Endodermal cell (in vitro differentiated cells): ENCODE data around the gene DGLUCY. TPM values are rescaled to one million over a fixed set of nuclear protein-coding genes. Genes with fewer than 3 reads are reported as not detected.

ENCODE experiments used
- DNase-seq: peaks from one replicate; pipeline ENCODE4 v3.0.0-alpha.2; 2017
- H3K27ac ChIP-seq: 2 replicates; pipeline ENCODE4 v1.5.1; 2013; ENCODE audit warnings: mild to moderate bottlenecking, low read depth, low read length, moderate library complexity
- H3K27me3 ChIP-seq: 2 replicates; pipeline ENCODE4 v1.6.1; 2013; ENCODE audit warnings: mild to moderate bottlenecking, low read length, moderate library complexity; ENCODE audit not compliant: insufficient read depth, control insufficient read depth, poor library complexity, severe bottlenecking
- H3K36me3 ChIP-seq: 2 replicates; pipeline ENCODE4 v1.7.0; 2013; ENCODE audit warnings: mild to moderate bottlenecking, low read length, moderate library complexity; ENCODE audit not compliant: control insufficient read depth, insufficient read depth
- H3K4me1 ChIP-seq: one replicate; pipeline ENCODE4 v1.7.0; 2013; ENCODE audit warnings: low read length; ENCODE audit not compliant: control insufficient read depth, insufficient read depth
- H3K4me3 ChIP-seq: 2 replicates; pipeline ENCODE4 v1.5.1; 2013; ENCODE audit warnings: mild to moderate bottlenecking, low read length, moderate library complexity
- H3K9ac ChIP-seq: 2 replicates; pipeline ENCODE4 v1.6.1; 2013; ENCODE audit warnings: mild to moderate bottlenecking, low read length, moderate library complexity; ENCODE audit not compliant: poor library complexity, severe bottlenecking; ENCODE audit errors: extremely low read depth
- H3K9me3 ChIP-seq: 2 replicates; pipeline ENCODE4 v1.6.1; 2013; ENCODE audit warnings: mild to moderate bottlenecking, low read length, moderate library complexity; ENCODE audit not compliant: control insufficient read depth
- H3K27ac Mint-ChIP-seq: 2 replicates; pipeline ENCODE4 v1.8.0; 2020; ENCODE audit warnings: mixed read lengths
- H3K27me3 Mint-ChIP-seq: 2 replicates; pipeline ENCODE4 v1.8.0; 2021; ENCODE audit warnings: mild to moderate bottlenecking, mixed read lengths; ENCODE audit not compliant: insufficient read depth
- H3K36me3 Mint-ChIP-seq: 2 replicates; pipeline ENCODE4 v1.8.0; 2020; ENCODE audit warnings: low read depth, mixed read lengths
- H3K4me1 Mint-ChIP-seq: 2 replicates; pipeline ENCODE4 v1.8.0; 2020; ENCODE audit warnings: mixed read lengths
- H3K4me3 Mint-ChIP-seq: 2 replicates; pipeline ENCODE4 v1.8.0; 2020; ENCODE audit warnings: mild to moderate bottlenecking, moderate library complexity, mixed read lengths
- H3K9me3 Mint-ChIP-seq: 2 replicates; pipeline ENCODE4 v1.8.0; 2020; ENCODE audit warnings: mild to moderate bottlenecking, mixed read lengths
- CTCF ChIP-seq: fragments of 200-600 bp; sonication (generic); conservative IDR thresholded peaks from 2 replicates; pipeline ENCODE4 v1.5.0; 2021; ENCODE audit warnings: antibody characterized with exemption, mild to moderate bottlenecking
- WGBS, 2 experiments: methylation state at CpG; one replicate each; pipeline versions ENCODE4 v1.1.5 to v1.1.7; 2013; ENCODE audit warnings: missing lambda C conversion rate in 2 of 2, mixed read lengths in 1 of 2; ENCODE audit not compliant: insufficient coverage in 1 of 2, insufficient read length in 1 of 2; 5-methylcytosine and 5-hydroxymethylcytosine counted together
- total RNA-seq, 2 donors: library from RNA; stranded (reverse); fragmentation: NEBNext Ultra II Directional in 1 of 2; extraction: Animal tissue kit (Norgen Biotek cat#: 25700) in 1 of 2; gene quantifications; 2 replicates in 1 of 2; 3 replicates in 1 of 2; pipeline ENCODE4 v1.2.1, GENCODE V29; 2021

Gene DGLUCY
- total RNA-seq, 2 donors from 2014 or later = 26.7 to 33.9 TPM

- no peaks in the 10 kb centered on the region for H3K4me1 ChIP-seq
- peak; percentile 48 for DNase-seq
- H3K4me3 Mint-ChIP-seq = no peak overlapping the region
Measured at GRCh38 chr14:91216731-91217226, 102.9 kb downstream of the DGLUCY start.

GRCh38 chr14:91218014-91218413 lies 104.1 kb downstream of the DGLUCY start:
- WGBS, 2 experiments = 91 to 92% methylated on average over 3 to 4 of the region's 4 CpGs
- Mint-ChIP-seq H3K4me3 (no peak overlapping the region), H3K9me3 (no peaks in the 10 kb centered on the region), H3K27ac (peak overlapping the region; percentile 21), H3K27me3 (peaks cover 2% of the 10 kb centered on the region), H3K4me1 (no peaks in the 10 kb centered on the region), H3K36me3 (peaks cover 26% of the 10 kb centered on the region)
- no peaks in the 10 kb centered on the region for H3K36me3 ChIP-seq
- no peak for TF ChIP-seq CTCF
- no peaks in the 10 kb centered on the region for H3K27me3 ChIP-seq
- no peak overlapping the region for H3K9ac ChIP-seq
- H3K27ac ChIP-seq = no peak overlapping the region
- no peak overlapping the region for H3K4me3 ChIP-seq
- no peaks in the 10 kb centered on the region for H3K9me3 ChIP-seq
- H3K4me1 ChIP-seq = no peaks in the 10 kb centered on the region
- DNase-seq = no peak

More at GRCh38 chr14:91216731-91217226, 102.9 kb downstream of the DGLUCY start:
- H3K9me3 Mint-ChIP-seq = no peaks in the 10 kb centered on the region
- no peaks in the 10 kb centered on the region for H3K4me1 Mint-ChIP-seq
- TF ChIP-seq CTCF = no peak
- no peak overlapping the region for H3K27ac ChIP-seq
- no peaks in the 10 kb centered on the region for H3K36me3 ChIP-seq
- H3K9me3 ChIP-seq = no peaks in the 10 kb centered on the region
- H3K27me3 Mint-ChIP-seq = no peaks in the 10 kb centered on the region
- no peak overlapping the region for H3K4me3 ChIP-seq
- peaks cover 24% of the 10 kb centered on the region for H3K36me3 Mint-ChIP-seq
- H3K27me3 ChIP-seq = no peaks in the 10 kb centered on the region
- no peak overlapping the region for H3K9ac ChIP-seq
- no peak overlapping the region for H3K27ac Mint-ChIP-seq
- WGBS, 2 experiments = 93% methylated on average over 9 to 13 of the region's 13 CpGs

GRCh38 chr14:91219517-91220389 lies 105.9 kb downstream of the DGLUCY start:
- H3K4me1 Mint-ChIP-seq = no peaks in the 10 kb centered on the region
- H3K36me3 ChIP-seq = no peaks in the 10 kb centered on the region
- H3K4me3 ChIP-seq = no peak overlapping the region
- no peak for DNase-seq
- H3K27me3 ChIP-seq = no peaks in the 10 kb centered on the region
- no peaks in the 10 kb centered on the region for H3K9me3 Mint-ChIP-seq
- H3K9ac ChIP-seq = no peak overlapping the region
- H3K9me3 ChIP-seq = no peaks in the 10 kb centered on the region
- H3K4me3 Mint-ChIP-seq = no peak overlapping the region
- H3K27me3 Mint-ChIP-seq = peaks cover 2% of the 10 kb centered on the region
- TF ChIP-seq CTCF = no peak
- H3K4me1 ChIP-seq = no peaks in the 10 kb centered on the region
- H3K27ac Mint-ChIP-seq = no peak overlapping the region
- 60 to 83% methylated on average over 3 to 13 of the region's 13 CpGs for WGBS, 2 experiments
- peaks cover 22% of the 10 kb centered on the region for H3K36me3 Mint-ChIP-seq
- H3K27ac ChIP-seq = no peak overlapping the region
